Common myeloid progenitor, CD34-positive (primary cell): Measurements from ENCODE around the gene CEP120.
"Not testable (repeated sequence)": the region's sequence is repeated elsewhere in the genome, so short reads cannot be mapped to it uniquely, and the experiment has no call there.

Experiments
- CTCF ChIA-PET: fragments of 350-600 bp; sonication (Branson Sonifier 250); formaldehyde crosslinking; loops from one replicate; lab custom pipeline; 2021; ENCODE audit warnings: antibody characterized with exemption; lab: Charles Lee
- POLR2A ChIA-PET: fragments of 350-600 bp; sonication (Branson Sonifier 250); formaldehyde crosslinking; loops from one replicate; lab custom pipeline; 2021; ENCODE audit warnings: antibody characterized with exemption; lab: Charles Lee
- DNase-seq, 3 donors: peaks; one replicate each; pipeline versions ENCODE4 v3.0.0 to v3.0.0-alpha.2; 2013
- H3K27ac ChIP-seq, 2 experiments: 1 replicate in 1 of 2; 2 replicates in 1 of 2; pipeline ENCODE4 v1.7.0; 2013; ENCODE audit warnings: inconsistent platforms in 2 of 2, low read length in 2 of 2, mild to moderate bottlenecking in 2 of 2, low read depth in 1 of 2, moderate library complexity in 1 of 2; ENCODE audit not compliant: severe bottlenecking in 2 of 2, insufficient read depth in 1 of 2, poor library complexity in 1 of 2
- H3K27me3 ChIP-seq, 5 experiments: replicated peaks in 2 of 5; 1 replicate in 3 of 5; 2 replicates in 2 of 5; pipeline versions ENCODE4 v1.6.1 to v1.7.0; 2013; ENCODE audit warnings: low read length in 4 of 5, mild to moderate bottlenecking in 2 of 5, moderate library complexity in 2 of 5, inconsistent platforms in 1 of 5; ENCODE audit not compliant: insufficient read depth in 5 of 5, control insufficient read depth in 4 of 5
- H3K36me3 ChIP-seq, 4 experiments: 1 replicate in 2 of 4; 2 replicates in 2 of 4; pipeline versions ENCODE4 v1.6.1 to v1.7.0; 2013; ENCODE audit warnings: low read length in 3 of 4, control low read depth in 1 of 4, mild to moderate bottlenecking in 1 of 4; ENCODE audit not compliant: control insufficient read depth in 4 of 4, insufficient read depth in 4 of 4
- H3K4me1 ChIP-seq, 4 experiments: 1 replicate in 3 of 4; 2 replicates in 1 of 4; pipeline versions ENCODE4 v1.6.1 to v1.7.1; 2013; ENCODE audit warnings: low read length in 3 of 4, mild to moderate bottlenecking in 3 of 4, control low read depth in 1 of 4, inconsistent platforms in 1 of 4, moderate library complexity in 1 of 4; ENCODE audit not compliant: control insufficient read depth in 4 of 4, insufficient read depth in 4 of 4; ENCODE audit errors: control extremely low read depth in 1 of 4
- H3K4me3 ChIP-seq, 7 experiments: 1 replicate in 4 of 7; 2 replicates in 3 of 7; pipeline versions ENCODE4 v1.5.1 to v1.7.0; 2013; ENCODE audit warnings: mild to moderate bottlenecking in 7 of 7, low read length in 6 of 7, moderate library complexity in 6 of 7, inconsistent platforms in 2 of 7, low read depth in 2 of 7, control low read depth in 1 of 7; ENCODE audit not compliant: insufficient read depth in 4 of 7, control insufficient read depth in 1 of 7; ENCODE audit errors: extremely low read depth in 1 of 7
- H3K9me3 ChIP-seq, 5 experiments: 1 replicate in 4 of 5; 2 replicates in 1 of 5; pipeline versions ENCODE4 v1.6.1 to v1.7.1; 2013; ENCODE audit warnings: low read length in 4 of 5, mild to moderate bottlenecking in 2 of 5, inconsistent platforms in 1 of 5, low read depth in 1 of 5, moderate library complexity in 1 of 5; ENCODE audit not compliant: control insufficient read depth in 4 of 5, insufficient read depth in 2 of 5; ENCODE audit errors: control extremely low read depth in 1 of 5
- WGBS: methylation state at CpG from one replicate; pipeline ENCODE4 v1.1.5; 2013; ENCODE audit not compliant: insufficient coverage; 5-methylcytosine and 5-hydroxymethylcytosine counted together

Gene CEP120

GRCh38 chr5:123421773-123422172 is 1.4 kb downstream of the CEP120 start:
- Histone ChIP-seq H3K4me3 (peak overlapping the region in 6 of 7 experiments; percentile 33 to 99 (median 86)), H3K27ac (no peak overlapping the region), H3K4me1 (peaks cover 10 to 17% (median 17%) of the 10 kb centered on the region in 4 experiments), H3K36me3 (peaks cover 0 to 14% (median 7%) of the 10 kb centered on the region in 4 experiments), H3K9me3 (no peaks in the 10 kb centered on the region), H3K27me3 (no peaks in the 10 kb centered on the region)
- ChIA-PET POLR2A (no interaction called here), CTCF (interaction anchor here (0.8 kb wide), 1 partner anchor 8 kb away, joined by 3 read pairs; no protein-coding TSS in a partner anchor)
- WGBS = 33% methylated on average over 2 of the region's 2 CpGs
- no peak for DNase-seq

- Histone ChIP-seq H3K4me1 (no peaks in the 10 kb centered on the region), H3K9me3 (no peaks in the 10 kb centered on the region), H3K4me3 (no peak overlapping the region), H3K27me3 (no peaks in the 10 kb centered on the region), H3K27ac (no peak overlapping the region), H3K36me3 (peaks cover 16 to 53% (median 39%) of the 10 kb centered on the region in 4 experiments)
- no peak for DNase-seq
- CTCF ChIA-PET = interaction anchor here (1.0 kb wide), 1 partner anchor 9 kb away, joined by 4 read pairs; no protein-coding TSS in a partner anchor
- POLR2A ChIA-PET = no interaction called here
These were observed 8.2 kb downstream of the CEP120 start for GRCh38 chr5:123414974-123415373.

DNA sequence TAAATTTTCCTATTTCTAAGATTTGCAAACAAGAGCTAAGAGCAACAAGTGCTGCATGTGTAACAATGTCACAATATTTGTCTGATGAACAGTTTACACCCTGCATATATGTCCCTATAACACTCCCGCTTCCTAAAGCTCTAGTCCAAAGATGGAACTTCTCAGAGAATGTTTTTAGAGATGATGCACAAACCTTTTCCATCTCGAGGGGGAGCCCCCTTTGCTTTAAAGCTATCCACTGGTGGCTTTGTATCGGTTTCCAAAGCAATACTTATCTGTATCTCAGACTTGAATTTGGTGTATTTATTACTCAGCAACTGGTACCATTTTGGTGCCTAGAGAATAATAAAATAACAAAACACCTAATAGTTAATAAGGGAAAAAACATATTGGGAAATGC is 11.0 kb downstream of the CEP120 start:
- Histone ChIP-seq H3K9me3 (no peaks in the 10 kb centered on the region), H3K36me3 (peaks cover 22 to 61% (median 36%) of the 10 kb centered on the region in 4 experiments), H3K27ac (no peak overlapping the region), H3K4me1 (no peaks in the 10 kb centered on the region), H3K4me3 (no peak overlapping the region), H3K27me3 (no peaks in the 10 kb centered on the region)
- 94% methylated on average over 2 of the region's 3 CpGs for WGBS
- ChIA-PET CTCF (no interaction called here), POLR2A (no interaction called here)
- DNase-seq = no peak

- H3K4me3 ChIP-seq, CTCF ChIA-PET, DNase-seq, POLR2A ChIA-PET, H3K4me1 ChIP-seq, H3K27me3 ChIP-seq, H3K9me3 ChIP-seq, H3K27ac ChIP-seq: not testable (repeated sequence)
- H3K36me3 ChIP-seq = peaks cover 10 to 58% (median 31%) of the 10 kb centered on the region in 4 experiments
- WGBS = 100% methylated on average over 6 of the region's 12 CpGs
These were observed 21.2 kb downstream of the CEP120 start for GRCh38 chr5:123401999-123402398.

DNA sequence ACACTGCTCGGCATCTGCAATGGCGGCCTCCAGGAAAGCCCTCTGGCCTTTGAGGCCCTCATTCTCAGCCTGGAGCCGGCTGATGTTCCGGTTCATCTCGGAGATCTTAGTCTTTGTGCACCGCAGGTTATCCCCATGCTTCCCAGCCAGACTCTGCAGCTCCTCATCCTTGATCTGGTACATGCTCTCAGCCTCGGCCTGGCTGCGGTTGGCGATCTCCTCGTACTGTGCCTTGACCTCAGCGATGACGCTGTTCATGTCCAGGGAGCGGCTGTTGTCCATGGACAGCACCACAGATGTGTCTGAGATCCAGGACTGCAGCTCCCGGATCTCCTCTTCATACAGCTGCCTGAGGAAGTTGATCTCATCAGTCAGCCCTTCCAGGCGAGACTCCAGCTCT is 21.9 kb downstream of the CEP120 start:
- Histone ChIP-seq H3K27ac (no peak overlapping the region), H3K9me3 (no peaks in the 10 kb centered on the region), H3K4me3 (no peak overlapping the region), H3K27me3 (no peaks in the 10 kb centered on the region), H3K4me1 (no peaks in the 10 kb centered on the region), H3K36me3 (peaks cover 10 to 65% (median 35%) of the 10 kb centered on the region in 4 experiments)
- ChIA-PET POLR2A (no interaction called here), CTCF (no interaction called here)
- no peak for DNase-seq
- WGBS = 90% methylated on average over 13 of the region's 15 CpGs

- 97% methylated on average over 16 of the region's 23 CpGs for WGBS
- H3K36me3 ChIP-seq = peaks cover 10 to 65% (median 38%) of the 10 kb centered on the region in 4 experiments
- H3K27ac ChIP-seq, H3K4me3 ChIP-seq, H3K27me3 ChIP-seq, CTCF ChIA-PET, H3K4me1 ChIP-seq, POLR2A ChIA-PET, DNase-seq, H3K9me3 ChIP-seq: not testable (repeated sequence)
These were observed 22.3 kb downstream of the CEP120 start for GRCh38 chr5:123400870-123401291.

DNA sequence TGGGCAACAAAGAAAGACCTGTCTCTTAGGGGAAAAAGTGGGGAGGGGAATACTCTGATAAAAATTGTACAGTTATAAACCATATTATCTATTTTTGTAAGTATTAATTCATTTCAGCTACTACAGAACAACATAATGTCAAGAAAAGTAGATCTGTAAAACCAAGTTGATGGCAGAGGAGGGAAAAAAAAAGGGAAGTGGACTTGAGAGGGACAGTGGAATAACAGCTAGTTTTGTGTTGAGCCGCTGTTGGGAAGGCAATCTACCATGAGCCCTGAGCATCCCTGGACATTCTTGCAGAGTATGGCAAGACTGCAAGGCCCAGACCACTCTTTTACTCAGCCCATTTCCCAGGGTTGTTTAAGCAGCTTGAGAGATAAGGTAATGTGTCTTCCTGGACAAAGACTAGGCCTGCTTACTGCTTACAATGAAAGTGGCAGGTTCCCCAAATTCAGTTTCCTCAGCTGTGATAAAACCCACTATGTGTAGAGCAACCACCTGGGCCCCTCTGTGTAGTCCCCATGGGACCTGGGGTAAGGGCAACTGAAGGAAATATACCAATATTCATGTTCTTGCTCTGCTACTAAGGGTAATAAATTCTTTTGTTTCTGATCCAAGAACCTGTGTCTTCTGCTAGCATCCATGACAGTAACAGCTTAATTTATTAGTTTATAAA is 25.0 kb downstream of the CEP120 start:
- Histone ChIP-seq H3K27me3 (no peaks in the 10 kb centered on the region), H3K4me3 (no peak overlapping the region), H3K4me1 (no peaks in the 10 kb centered on the region), H3K27ac (no peak overlapping the region), H3K9me3 (no peaks in the 10 kb centered on the region), H3K36me3 (peaks cover 6 to 57% (median 29%) of the 10 kb centered on the region in 4 experiments)
- DNase-seq = peak in 2 of 3 donors; percentile 3 to 13
- POLR2A ChIA-PET = no interaction called here
- CTCF ChIA-PET = interaction anchor here (0.6 kb wide), 1 partner anchor 28 kb away, joined by 3 read pairs; no protein-coding TSS in a partner anchor
- 83% methylated on average over 1 of the region's 1 CpG for WGBS
